Common myeloid progenitor, CD34-positive (primary cell): ENCODE measurements around the gene LNX2.

ENCODE experiments used
- CTCF ChIA-PET: fragments of 350-600 bp; sonication (Branson Sonifier 250); formaldehyde crosslinking; loops from one replicate; lab custom pipeline; 2021; ENCODE audit warnings: antibody characterized with exemption; lab: Charles Lee
- POLR2A ChIA-PET: fragments of 350-600 bp; sonication (Branson Sonifier 250); formaldehyde crosslinking; loops from one replicate; lab custom pipeline; 2021; ENCODE audit warnings: antibody characterized with exemption; lab: Charles Lee
- DNase-seq, 3 donors: peaks; one replicate each; pipeline versions ENCODE4 v3.0.0 to v3.0.0-alpha.2; 2013
- H3K27ac ChIP-seq, 2 experiments: 1 replicate in 1 of 2; 2 replicates in 1 of 2; pipeline ENCODE4 v1.7.0; 2013; ENCODE audit warnings: inconsistent platforms in 2 of 2, low read length in 2 of 2, mild to moderate bottlenecking in 2 of 2, low read depth in 1 of 2, moderate library complexity in 1 of 2; ENCODE audit not compliant: severe bottlenecking in 2 of 2, insufficient read depth in 1 of 2, poor library complexity in 1 of 2
- H3K27me3 ChIP-seq, 5 experiments: replicated peaks in 2 of 5; 1 replicate in 3 of 5; 2 replicates in 2 of 5; pipeline versions ENCODE4 v1.6.1 to v1.7.0; 2013; ENCODE audit warnings: low read length in 4 of 5, mild to moderate bottlenecking in 2 of 5, moderate library complexity in 2 of 5, inconsistent platforms in 1 of 5; ENCODE audit not compliant: insufficient read depth in 5 of 5, control insufficient read depth in 4 of 5
- H3K36me3 ChIP-seq, 4 experiments: 1 replicate in 2 of 4; 2 replicates in 2 of 4; pipeline versions ENCODE4 v1.6.1 to v1.7.0; 2013; ENCODE audit warnings: low read length in 3 of 4, control low read depth in 1 of 4, mild to moderate bottlenecking in 1 of 4; ENCODE audit not compliant: control insufficient read depth in 4 of 4, insufficient read depth in 4 of 4
- H3K4me1 ChIP-seq, 4 experiments: 1 replicate in 3 of 4; 2 replicates in 1 of 4; pipeline versions ENCODE4 v1.6.1 to v1.7.1; 2013; ENCODE audit warnings: low read length in 3 of 4, mild to moderate bottlenecking in 3 of 4, control low read depth in 1 of 4, inconsistent platforms in 1 of 4, moderate library complexity in 1 of 4; ENCODE audit not compliant: control insufficient read depth in 4 of 4, insufficient read depth in 4 of 4; ENCODE audit errors: control extremely low read depth in 1 of 4
- H3K4me3 ChIP-seq, 7 experiments: 1 replicate in 4 of 7; 2 replicates in 3 of 7; pipeline versions ENCODE4 v1.5.1 to v1.7.0; 2013; ENCODE audit warnings: mild to moderate bottlenecking in 7 of 7, low read length in 6 of 7, moderate library complexity in 6 of 7, inconsistent platforms in 2 of 7, low read depth in 2 of 7, control low read depth in 1 of 7; ENCODE audit not compliant: insufficient read depth in 4 of 7, control insufficient read depth in 1 of 7; ENCODE audit errors: extremely low read depth in 1 of 7
- H3K9me3 ChIP-seq, 5 experiments: 1 replicate in 4 of 5; 2 replicates in 1 of 5; pipeline versions ENCODE4 v1.6.1 to v1.7.1; 2013; ENCODE audit warnings: low read length in 4 of 5, mild to moderate bottlenecking in 2 of 5, inconsistent platforms in 1 of 5, low read depth in 1 of 5, moderate library complexity in 1 of 5; ENCODE audit not compliant: control insufficient read depth in 4 of 5, insufficient read depth in 2 of 5; ENCODE audit errors: control extremely low read depth in 1 of 5
- WGBS: methylation state at CpG from one replicate; pipeline ENCODE4 v1.1.5; 2013; ENCODE audit not compliant: insufficient coverage; 5-methylcytosine and 5-hydroxymethylcytosine counted together

The LNX2 gene

DNA sequence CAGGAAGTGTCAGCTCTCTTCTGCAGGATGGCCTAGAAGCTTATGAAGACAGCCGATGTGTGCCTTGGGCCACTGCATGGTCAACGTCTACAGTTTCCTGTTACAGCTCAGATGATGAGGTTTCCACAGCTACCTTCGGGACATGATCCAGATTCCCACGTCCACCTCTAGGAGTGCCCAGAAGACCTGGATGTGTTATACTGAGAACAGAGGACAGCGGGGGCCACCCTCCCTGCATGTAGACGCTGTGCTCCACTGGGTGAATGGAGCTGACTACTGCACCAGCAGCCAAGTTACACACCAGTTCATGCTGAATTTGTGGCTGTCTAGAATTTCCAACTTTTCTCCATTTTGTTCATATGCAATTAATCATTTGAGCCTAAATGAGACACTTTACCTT, 91.4 kb downstream of the LNX2 start:
- no peaks in the 10 kb centered on the region for H3K27me3 ChIP-seq
- WGBS = 100% methylated on average over 6 of the region's 6 CpGs
- H3K27ac ChIP-seq = no peak overlapping the region
- H3K4me1 ChIP-seq = peaks cover 0 to 11% (median 9%) of the 10 kb centered on the region in 4 experiments
- no peak for DNase-seq
- no peaks in the 10 kb centered on the region for H3K36me3 ChIP-seq
- ChIA-PET CTCF (interaction anchor here (0.8 to 4.7 kb wide), 4 partner anchors 13 to 298 kb away, joined by 3 to 21 read pairs (median 5); no protein-coding TSS in a partner anchor), POLR2A (no interaction called here)
- H3K9me3 ChIP-seq = no peaks in the 10 kb centered on the region
- H3K4me3 ChIP-seq = no peak overlapping the region

DNA sequence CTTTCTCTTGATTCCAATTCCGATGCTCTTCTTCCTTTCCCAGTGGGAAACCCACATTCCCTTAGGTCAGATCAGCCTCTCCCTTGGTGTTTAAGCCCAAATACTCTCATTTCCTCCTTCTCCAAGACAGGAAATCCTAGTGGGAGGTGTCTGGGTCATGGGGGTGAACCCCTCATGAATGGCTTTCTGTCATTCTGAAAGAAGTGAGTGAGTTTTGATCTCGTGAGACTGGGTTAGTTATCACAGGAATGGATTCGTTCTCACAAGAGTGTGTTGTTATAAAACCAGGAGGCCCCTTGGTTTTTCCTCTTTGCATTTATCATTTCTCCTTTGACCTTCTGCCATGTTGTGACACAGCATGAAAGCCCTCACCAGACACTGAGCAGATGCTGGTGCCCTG, 93.8 kb downstream of the LNX2 start:
- WGBS = 96% methylated on average over 3 of the region's 3 CpGs
- Histone ChIP-seq H3K27ac (no peak overlapping the region), H3K36me3 (no peaks in the 10 kb centered on the region), H3K4me3 (no peak overlapping the region), H3K27me3 (no peaks in the 10 kb centered on the region), H3K9me3 (no peaks in the 10 kb centered on the region), H3K4me1 (peaks cover 2 to 15% (median 13%) of the 10 kb centered on the region in 4 experiments)
- ChIA-PET POLR2A (interaction anchor here (0.6 kb wide), 1 partner anchor 106 kb away, joined by 3 read pairs; no protein-coding TSS in a partner anchor), CTCF (interaction anchor here (1.3 kb wide), 1 partner anchor 147 kb away, joined by 3 read pairs; no protein-coding TSS in a partner anchor)
- no peak for DNase-seq

DNA sequence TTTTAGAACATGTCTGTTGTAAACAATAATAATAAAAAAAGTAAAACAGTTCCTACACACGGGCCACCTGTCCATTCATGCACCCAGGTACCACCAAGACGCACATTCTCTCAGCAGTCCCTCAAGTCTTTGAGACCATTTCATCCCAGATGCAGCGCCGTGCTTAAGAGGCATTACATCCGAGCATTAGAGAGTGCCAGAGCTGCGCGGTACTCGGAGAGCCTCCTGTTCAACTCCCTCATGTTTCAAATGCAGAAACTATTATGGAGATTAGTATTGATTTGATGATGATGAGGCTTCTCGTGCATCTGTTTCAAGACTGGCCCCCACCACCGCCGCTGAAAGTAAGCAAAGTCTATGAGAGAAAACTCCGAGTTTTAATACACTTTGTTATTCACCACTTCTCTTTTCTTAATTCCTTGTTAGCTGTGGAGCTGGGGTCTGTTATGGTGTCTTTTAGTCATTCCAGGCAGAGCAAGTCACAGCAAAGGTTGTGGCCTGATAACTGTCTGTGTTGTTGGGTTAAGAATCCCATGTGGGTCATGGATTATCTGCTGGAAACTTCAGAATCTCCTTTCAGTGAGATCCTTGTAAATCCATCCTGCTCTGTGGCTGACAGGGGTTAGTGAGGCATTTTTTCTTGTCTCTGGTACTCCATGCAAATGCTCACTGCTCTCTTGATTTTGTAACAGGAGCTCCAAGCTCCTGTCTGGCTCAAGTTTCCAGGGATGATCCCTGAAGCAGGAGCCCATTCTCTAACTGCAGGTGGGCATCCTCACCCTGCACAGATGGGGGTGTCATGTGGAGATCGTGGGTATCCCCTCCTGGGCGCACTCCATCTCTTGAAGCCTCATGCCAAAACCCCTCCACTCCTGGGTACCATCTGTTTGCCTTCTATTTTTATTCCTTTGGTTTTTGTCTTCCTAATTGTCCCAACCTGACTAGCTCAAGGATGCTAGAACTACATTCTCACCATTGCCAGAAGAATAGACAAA, 95.1 kb downstream of the LNX2 start:
- Histone ChIP-seq H3K27me3 (no peaks in the 10 kb centered on the region), H3K27ac (no peak overlapping the region), H3K4me3 (no peak overlapping the region), H3K4me1 (peaks cover 2 to 15% (median 13%) of the 10 kb centered on the region in 4 experiments), H3K9me3 (no peaks in the 10 kb centered on the region), H3K36me3 (no peaks in the 10 kb centered on the region)
- CTCF ChIA-PET = interaction anchor here (1.4 to 2.8 kb wide), 2 partner anchors 7 to 146 kb away, joined by 3 to 17 read pairs; no protein-coding TSS in a partner anchor
- POLR2A ChIA-PET = no interaction called here
- DNase-seq = no peak
- 98% methylated on average over 9 of the region's 14 CpGs for WGBS

DNA sequence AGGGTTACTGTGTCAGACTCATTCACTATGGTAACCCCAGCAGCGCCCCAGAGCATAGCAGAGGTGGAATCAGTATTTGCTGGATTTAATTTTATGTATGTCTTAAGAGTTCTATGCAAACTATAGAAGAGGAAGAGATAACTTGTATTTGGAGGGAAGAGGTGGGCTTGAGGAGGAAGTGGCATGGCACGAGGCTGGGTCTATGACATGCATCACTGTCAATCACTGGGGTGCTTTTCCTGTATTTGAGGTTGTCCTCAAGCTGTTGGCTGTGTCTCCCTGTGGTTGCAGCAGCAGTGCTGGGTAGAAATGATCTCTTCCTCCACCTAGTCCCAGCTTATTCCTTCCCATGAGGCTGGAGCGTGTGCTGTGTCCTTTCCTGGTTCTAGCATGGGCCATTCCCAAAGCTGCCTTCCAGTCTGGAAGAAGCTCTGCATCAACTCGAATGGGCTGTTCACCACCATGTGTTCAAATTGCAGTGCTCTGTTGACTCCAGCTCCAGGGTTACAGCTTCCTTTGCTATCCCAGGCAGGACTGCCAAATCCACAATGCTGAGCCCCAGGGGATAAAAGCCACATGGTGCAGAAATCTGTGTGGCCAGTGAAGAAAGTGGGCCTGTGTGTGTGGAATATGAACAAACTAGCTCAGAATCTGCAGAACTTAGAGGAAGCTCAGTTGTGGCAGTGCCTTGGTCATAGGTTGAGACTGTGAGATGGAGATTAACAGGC, 96.8 kb downstream of the LNX2 start:
- H3K4me1 ChIP-seq = peaks cover 2 to 15% (median 13%) of the 10 kb centered on the region in 4 experiments
- H3K27me3 ChIP-seq = no peaks in the 10 kb centered on the region
- peak; percentile 11 to 82 (median 75) for DNase-seq
- H3K4me3 ChIP-seq = no peak overlapping the region
- WGBS = 16% methylated on average over 3 of the region's 4 CpGs
- no peak overlapping the region for H3K27ac ChIP-seq
- ChIA-PET CTCF (interaction anchor here (0.8 to 2.8 kb wide), 7 partner anchors 9 to 337 kb away, joined by 3 to 17 read pairs (median 4); no protein-coding TSS in a partner anchor), POLR2A (no interaction called here)
- H3K36me3 ChIP-seq = no peaks in the 10 kb centered on the region
- no peaks in the 10 kb centered on the region for H3K9me3 ChIP-seq

DNA sequence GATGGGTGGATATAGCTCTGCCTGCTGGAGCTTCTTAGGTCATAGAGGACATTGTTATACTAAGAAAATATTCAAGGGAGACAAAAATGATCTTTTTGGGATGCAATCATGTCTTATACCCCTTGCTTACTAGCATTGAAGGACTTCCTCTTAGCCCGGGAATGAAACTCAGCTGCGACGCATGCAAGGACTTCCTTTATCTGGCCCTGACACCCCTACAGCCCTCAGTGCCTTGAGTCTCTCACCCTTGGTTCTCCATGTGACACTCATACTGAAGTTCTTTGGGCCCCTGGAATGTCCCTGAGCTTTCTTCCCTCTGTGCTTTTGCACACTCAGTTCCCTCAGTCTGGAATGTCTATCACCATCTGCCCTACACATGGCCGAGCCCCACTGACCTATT, 97.5 kb downstream of the LNX2 start:
- CTCF ChIA-PET = interaction anchor here (0.7 to 2.8 kb wide), 5 partner anchors 9 to 610 kb away, joined by 3 to 17 read pairs (median 4); no protein-coding TSS in a partner anchor
- no peaks in the 10 kb centered on the region for H3K36me3 ChIP-seq
- no peak overlapping the region for H3K27ac ChIP-seq
- H3K9me3 ChIP-seq = no peaks in the 10 kb centered on the region
- H3K4me3 ChIP-seq = no peak overlapping the region
- peaks cover 2 to 15% (median 13%) of the 10 kb centered on the region in 4 experiments for H3K4me1 ChIP-seq
- POLR2A ChIA-PET = no interaction called here
- 15% methylated on average over 4 of the region's 4 CpGs for WGBS
- H3K27me3 ChIP-seq = no peaks in the 10 kb centered on the region
- DNase-seq = peak in 2 of 3 donors; percentile 57 to 60

DNA sequence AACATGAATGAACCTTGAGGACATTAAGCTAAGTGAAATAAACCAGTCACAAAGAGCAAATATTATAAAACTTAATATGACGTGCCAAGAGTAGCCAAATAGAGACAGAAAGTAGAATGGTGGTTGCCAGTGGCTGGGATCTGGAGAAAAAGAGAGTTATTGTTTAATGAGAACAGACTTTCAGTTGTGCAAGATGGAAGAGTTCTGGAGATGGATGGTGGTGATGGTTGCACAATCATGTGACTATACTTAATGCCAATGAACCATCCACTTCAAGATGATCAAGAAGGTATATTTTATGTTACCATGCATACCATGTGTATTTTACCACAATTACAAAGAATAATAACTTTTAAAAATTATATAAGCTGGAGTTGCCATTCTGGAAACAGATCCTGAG, 104.2 kb downstream of the LNX2 start:
- no peaks in the 10 kb centered on the region for H3K36me3 ChIP-seq
- WGBS = no CpG with 5 or more reads among the region's 1 CpG
- no peaks in the 10 kb centered on the region for H3K9me3 ChIP-seq
- ChIA-PET CTCF (interaction anchor here (0.7 to 2.5 kb wide), 4 partner anchors 12 to 143 kb away, joined by 3 to 12 read pairs (median 5); no protein-coding TSS in a partner anchor), POLR2A (interaction anchor here (0.6 kb wide), 1 partner anchor 37 kb away, joined by 8 read pairs; no protein-coding TSS in a partner anchor)
- no peak for DNase-seq
- no peaks in the 10 kb centered on the region for H3K4me1 ChIP-seq
- H3K27me3 ChIP-seq = no peaks in the 10 kb centered on the region
- no peak overlapping the region for H3K27ac ChIP-seq
- H3K4me3 ChIP-seq = no peak overlapping the region
